Measurements from ENCODE around the gene NF1.
A peak's percentile ranks its signal among the peaks of the same experiment; 100 is the strongest.

NF1 gene

DNA sequence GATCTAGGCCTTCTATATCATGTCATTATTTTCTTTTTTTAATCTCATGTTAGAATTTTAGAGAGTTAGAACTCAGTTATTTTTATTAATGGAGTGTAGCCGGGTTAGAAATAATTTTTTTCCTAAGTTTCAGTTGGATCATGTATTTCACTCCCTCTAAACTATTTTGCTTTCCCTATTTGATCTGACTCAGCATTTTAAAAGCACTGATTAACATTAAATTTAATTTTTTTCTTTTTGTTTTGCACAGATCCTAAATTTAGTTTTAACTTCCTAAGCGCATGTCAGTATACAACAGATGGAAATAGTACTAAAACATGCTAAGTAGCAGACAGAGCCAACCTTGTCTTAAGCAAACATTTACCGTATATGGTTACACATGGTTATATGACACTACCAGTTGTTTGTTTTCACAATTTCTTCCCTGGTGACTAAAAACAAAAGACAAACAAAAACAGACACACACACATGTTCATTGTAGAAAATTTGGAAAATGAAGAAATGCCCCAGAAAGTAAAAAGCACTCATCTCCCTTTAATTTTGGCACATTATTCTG lies 263.1 kb downstream of the NF1 start:
- DNase-seq (ENCODE audit: low read depth), result no peak
- TF ChIP-seq MYC (IDR thresholded peaks at IDR 0.05; ENCODE audit: low read depth, low read length), result no peak
- TF ChIP-seq, protein P1, sequence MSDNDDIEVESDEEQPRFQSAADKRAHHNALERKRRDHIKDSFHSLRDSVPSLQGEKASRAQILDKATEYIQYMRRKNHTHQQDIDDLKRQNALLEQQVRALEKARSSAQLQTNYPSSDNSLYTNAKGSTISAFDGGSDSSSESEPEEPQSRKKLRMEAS (IDR thresholded peaks at IDR 0.05; ENCODE audit: low read depth, low read length), result no peak
- TF ChIP-seq POLR2A (IDR thresholded peaks at IDR 0.05; ENCODE audit: extremely low read depth, insufficient read length), result no peak
- TF ChIP-seq CTCF (IDR thresholded peaks at IDR 0.05; ENCODE audit: low read depth, low read length), result no peak
- H3K4me3 ChIP-seq (ENCODE audit: low read depth, low read length), result no peak overlapping the region

GRCh38 chr17:31364012-31364411 lies 269.2 kb downstream of the NF1 start:
- DNase-seq (ENCODE audit: low read depth), result no peak
- H3K4me3 ChIP-seq (ENCODE audit: low read depth, low read length), result no peak overlapping the region
- TF ChIP-seq CTCF (IDR thresholded peaks at IDR 0.05; ENCODE audit: low read depth, low read length) (no peak), POLR2A (IDR thresholded peaks at IDR 0.05; ENCODE audit: extremely low read depth, insufficient read length) (no peak), MYC (IDR thresholded peaks at IDR 0.05; ENCODE audit: low read depth, low read length) (no peak)
- TF ChIP-seq, protein P1 (IDR thresholded peaks at IDR 0.05; ENCODE audit: low read depth, low read length), result no peak

DNA sequence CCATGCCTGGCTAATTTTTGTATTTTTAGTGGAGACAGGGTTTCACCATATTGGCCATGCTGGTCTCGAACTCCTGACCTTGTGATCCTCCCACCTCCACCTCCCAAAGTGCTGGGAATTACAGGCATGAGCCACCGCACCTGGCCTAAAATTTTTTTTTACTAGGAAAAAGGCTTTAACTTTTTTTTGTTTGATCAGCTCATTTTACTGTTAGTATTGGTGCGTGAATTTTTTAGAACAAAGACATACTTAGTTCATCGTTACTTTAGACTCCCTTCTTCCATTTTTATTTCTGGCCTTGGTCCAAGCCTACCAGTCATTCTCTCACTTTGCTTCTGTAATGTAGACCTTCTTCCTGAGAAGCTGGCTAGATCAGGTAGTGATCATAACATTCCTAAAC lies 271.3 kb downstream of the NF1 start:
- H3K4me3 ChIP-seq (ENCODE audit: low read depth, low read length), result no peak overlapping the region
- no peak for DNase-seq (ENCODE audit: low read depth)
- TF ChIP-seq MYC (IDR thresholded peaks at IDR 0.05; ENCODE audit: low read depth, low read length) (no peak), CTCF (IDR thresholded peaks at IDR 0.05; ENCODE audit: low read depth, low read length) (no peak), POLR2A (IDR thresholded peaks at IDR 0.05; ENCODE audit: extremely low read depth, insufficient read length) (no peak)
- TF ChIP-seq, protein P1 (IDR thresholded peaks at IDR 0.05; ENCODE audit: low read depth, low read length), result no peak

DNA sequence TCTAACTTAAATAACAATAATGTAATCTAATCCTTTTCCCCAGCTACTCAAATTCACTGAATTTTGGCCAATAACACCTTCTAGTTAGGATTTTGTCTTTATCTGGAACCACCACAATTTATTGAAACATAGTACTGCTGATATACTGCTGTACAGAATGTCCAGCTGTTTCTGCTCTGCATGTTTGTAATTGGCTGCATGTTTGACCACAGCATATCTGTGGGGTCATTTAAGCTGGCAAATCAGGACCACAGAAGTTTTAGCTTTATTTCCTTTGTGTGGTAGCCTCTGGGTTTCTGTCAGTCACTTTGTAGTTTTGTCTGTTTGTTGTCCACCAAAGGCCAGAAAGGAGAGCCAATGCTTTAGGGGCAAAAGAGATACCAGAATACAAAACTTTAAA lies 274.5 kb downstream of the NF1 start:
- DNase-seq (ENCODE audit: low read depth), result no peak
- TF ChIP-seq CTCF (IDR thresholded peaks at IDR 0.05; ENCODE audit: low read depth, low read length), result no peak
- no peak for TF ChIP-seq MYC (IDR thresholded peaks at IDR 0.05; ENCODE audit: low read depth, low read length)
- TF ChIP-seq POLR2A (IDR thresholded peaks at IDR 0.05; ENCODE audit: extremely low read depth, insufficient read length), result no peak
- TF ChIP-seq, protein P1 (IDR thresholded peaks at IDR 0.05; ENCODE audit: low read depth, low read length), result no peak
- H3K4me3 ChIP-seq (ENCODE audit: low read depth, low read length), result no peak overlapping the region

DNA sequence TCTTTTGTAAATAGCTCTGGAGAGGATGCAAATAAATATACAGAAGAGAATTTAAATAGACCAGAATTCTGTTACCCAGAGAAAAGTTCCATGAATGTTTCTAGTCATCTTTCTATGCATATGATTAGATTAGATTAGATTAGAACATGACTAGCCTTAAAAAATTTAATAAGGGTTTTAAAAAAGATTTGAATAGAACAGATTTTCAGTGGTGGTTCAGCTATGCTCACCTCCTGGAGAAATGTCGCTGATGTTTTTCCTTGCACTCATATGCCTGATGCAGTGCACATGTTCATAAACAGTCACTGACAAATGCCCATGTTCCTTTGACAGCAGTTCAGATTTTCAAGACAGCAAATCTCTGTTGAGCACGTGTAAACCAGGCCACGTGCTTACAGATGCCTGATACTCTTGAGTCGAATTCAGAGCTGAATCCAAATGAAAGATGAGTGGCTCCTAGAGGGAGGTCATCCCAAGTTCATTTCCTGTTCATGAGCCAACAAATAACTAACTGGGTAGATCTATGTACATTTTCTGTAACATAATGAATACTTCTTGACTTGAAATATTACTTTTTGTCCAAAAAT lies 276.8 kb downstream of the NF1 start:
- DNase-seq (ENCODE audit: low read depth), result peak; percentile 46
- H3K4me3 ChIP-seq (ENCODE audit: low read depth, low read length), result no peak overlapping the region
- TF ChIP-seq POLR2A (IDR thresholded peaks at IDR 0.05; ENCODE audit: extremely low read depth, insufficient read length) (no peak), CTCF (IDR thresholded peaks at IDR 0.05; ENCODE audit: low read depth, low read length) (no peak), MYC (IDR thresholded peaks at IDR 0.05; ENCODE audit: low read depth, low read length) (peak; percentile 59)
- TF ChIP-seq, protein P1 (IDR thresholded peaks at IDR 0.05; ENCODE audit: low read depth, low read length), result peak; percentile 88

All from NB4 (cell line).